Measurements from ENCODE around the gene SCNN1B. TPM values are rescaled to one million over a fixed set of nuclear protein-coding genes. Genes with fewer than 3 reads are reported as not detected.

Gene SCNN1B
- total and polyA plus RNA-seq, 2 of the 13 experiments (the other 11 are each of a cell fraction or from before 2014, with no cell fraction given) = not detected

- Histone ChIP-seq H3K4me2 (ENCODE audit: low read depth, low read length) (no peak overlapping the region), H3K9ac (ENCODE audit: insufficient read depth, low read depth, low read length) (no peak overlapping the region), H3K9me3 (ENCODE audit: low read length) (no peaks in the 10 kb centered on the region), H3K27me3 (ENCODE audit: control insufficient read depth in 1 of 2, insufficient read depth in 2 of 2, low read length in 2 of 2) (peaks cover 2 to 12% of the 10 kb centered on the region in 2 experiments; a peak in 3 of 5 replicates), H2AFZ (ENCODE audit: low read length) (no peak overlapping the region), H3K4me3 (replicated peaks in 1 of 3; ENCODE audit: insufficient read depth in 1 of 3, low read depth in 2 of 3, low read length in 3 of 3) (no peak overlapping the region), H3K27ac (ENCODE audit: extremely low read length, insufficient read depth, low read length) (no peak overlapping the region), H3K36me3 (replicated peaks in 1 of 2; ENCODE audit: control insufficient read depth in 1 of 2, insufficient read depth in 2 of 2, low read length in 2 of 2) (no peaks in the 10 kb centered on the region), H3K79me2 (ENCODE audit: insufficient read depth, low read length) (no peaks in the 10 kb centered on the region), H4K20me1 (ENCODE audit: insufficient read depth, low read length) (no peaks in the 10 kb centered on the region), H3K4me1 (ENCODE audit: insufficient read depth, low read length) (no peaks in the 10 kb centered on the region)
- no TSS peak for BruUV-seq (replicated peaks)
- no peak for DNase-seq (ENCODE audit: low spot score)
- 22% methylated on average over 3 of the region's 3 CpGs for WGBS (ENCODE audit: low lambda C conversion rate)
- ChIA-PET POLR2A (no interaction called here), CTCF (ENCODE audit: low intra/inter-chr PET ratio, low total read pairs) (no interaction called here)
- FAIRE-seq = no peak
- no peak for ATAC-seq
- intact Hi-C loops (cut with micrococcal nuclease; ENCODE audit: unreplicated experiment) (no loop called here), in situ Hi-C loops (cut with HindIII; ENCODE audit: extremely low pct_ligation_motif_present, low pct_unique_long_range_greater_than_20kb) (no loop called here)
- TF ChIP-seq, protein P1, sequence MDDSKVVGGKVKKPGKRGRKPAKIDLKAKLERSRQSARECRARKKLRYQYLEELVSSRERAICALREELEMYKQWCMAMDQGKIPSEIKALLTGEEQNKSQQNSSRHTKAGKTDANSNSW (CRISPR knock-in tag; IDR thresholded peaks at IDR 0.05; ENCODE audit: borderline replicate concordance) = no peak
- no peak for TF ChIP-seq ESRRA (CRISPR knock-in tag; IDR thresholded peaks at IDR 0.05; ENCODE audit: low read depth)
- no peak for TF ChIP-seq NRL (CRISPR knock-in tag; IDR thresholded peaks at IDR 0.05; ENCODE audit: borderline replicate concordance)
- no peak for TF ChIP-seq TAF15 (IDR thresholded peaks at IDR 0.05; ENCODE audit: low read depth, low read length, poor library complexity, severe bottlenecking)
- TF ChIP-seq, protein P2, sequence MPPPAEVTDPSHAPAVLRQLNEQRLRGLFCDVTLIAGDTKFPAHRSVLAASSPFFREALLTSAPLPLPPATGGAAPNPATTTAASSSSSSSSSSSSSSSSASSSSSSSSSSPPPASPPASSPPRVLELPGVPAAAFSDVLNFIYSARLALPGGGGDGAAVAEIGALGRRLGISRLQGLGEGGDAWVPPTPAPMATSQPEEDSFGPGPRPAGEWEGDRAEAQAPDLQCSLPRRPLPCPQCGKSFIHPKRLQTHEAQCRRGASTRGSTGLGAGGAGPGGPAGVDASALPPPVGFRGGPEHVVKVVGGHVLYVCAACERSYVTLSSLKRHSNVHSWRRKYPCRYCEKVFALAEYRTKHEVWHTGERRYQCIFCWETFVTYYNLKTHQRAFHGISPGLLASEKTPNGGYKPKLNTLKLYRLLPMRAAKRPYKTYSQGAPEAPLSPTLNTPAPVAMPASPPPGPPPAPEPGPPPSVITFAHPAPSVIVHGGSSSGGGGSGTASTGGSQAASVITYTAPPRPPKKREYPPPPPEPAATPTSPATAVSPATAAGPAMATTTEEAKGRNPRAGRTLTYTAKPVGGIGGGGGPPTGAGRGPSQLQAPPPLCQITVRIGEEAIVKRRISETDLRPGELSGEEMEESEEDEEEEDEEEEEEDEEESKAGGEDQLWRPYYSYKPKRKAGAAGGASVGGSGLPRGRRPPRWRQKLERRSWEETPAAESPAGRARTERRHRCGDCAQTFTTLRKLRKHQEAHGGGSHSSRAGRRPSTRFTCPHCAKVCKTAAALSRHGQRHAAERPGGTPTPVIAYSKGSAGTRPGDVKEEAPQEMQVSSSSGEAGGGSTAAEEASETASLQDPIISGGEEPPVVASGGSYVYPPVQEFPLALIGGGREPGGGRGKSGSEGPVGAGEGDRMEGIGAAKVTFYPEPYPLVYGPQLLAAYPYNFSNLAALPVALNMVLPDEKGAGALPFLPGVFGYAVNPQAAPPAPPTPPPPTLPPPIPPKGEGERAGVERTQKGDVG (CRISPR knock-in tag; IDR thresholded peaks at IDR 0.05; ENCODE audit: borderline replicate concordance) = no peak
Measured at GRCh38 chr16:23256440-23256839, 45.7 kb upstream of the SCNN1B start.

Data from HepG2 (cell line).